Measurements from ENCODE around the gene BRD4.

Gene BRD4

DNA sequence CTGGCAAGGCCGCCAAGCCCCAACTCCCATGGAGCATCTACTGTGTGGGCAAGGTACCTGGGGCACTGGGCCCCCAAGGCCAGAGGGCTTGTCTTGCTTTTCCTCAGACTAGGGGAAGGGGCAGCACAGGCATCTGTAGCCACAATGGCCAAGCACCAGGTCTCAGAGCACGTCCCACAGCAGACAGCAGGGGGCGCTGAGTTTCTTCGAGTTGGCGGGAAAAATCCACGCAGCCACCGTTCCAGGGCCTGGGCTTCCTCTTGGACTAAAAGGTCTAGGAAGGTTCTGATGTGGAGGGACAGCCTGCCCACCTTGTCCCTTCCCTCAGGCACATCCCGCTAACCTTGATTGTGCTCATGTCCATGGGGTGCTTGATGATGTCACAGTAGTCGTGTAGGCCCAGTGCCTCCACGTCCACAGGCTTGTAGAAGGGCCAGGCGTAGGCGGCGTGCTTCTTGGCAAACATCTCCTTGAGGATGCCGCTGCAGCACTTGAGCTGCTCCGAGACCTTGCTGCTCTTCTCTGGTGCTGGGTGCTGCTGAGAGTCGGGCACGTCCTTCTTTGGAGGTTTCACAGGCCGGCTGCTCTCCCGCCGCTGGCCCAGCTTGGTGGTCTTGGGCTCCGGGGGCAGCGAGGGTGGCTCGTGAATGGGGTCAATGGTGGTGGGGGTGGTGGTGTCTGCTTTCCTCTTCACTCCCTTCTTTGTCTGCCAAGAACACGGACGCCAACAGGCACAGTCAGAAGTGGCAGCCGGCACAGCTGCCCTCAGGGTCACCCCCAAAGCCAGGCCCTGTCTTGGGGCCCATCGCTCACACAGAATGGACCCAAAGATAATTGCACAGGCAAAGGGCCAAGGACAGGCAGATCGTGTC is 68.0 kb downstream of the BRD4 start:
- DNase-seq = peak; percentile 44 to 86

DNA sequence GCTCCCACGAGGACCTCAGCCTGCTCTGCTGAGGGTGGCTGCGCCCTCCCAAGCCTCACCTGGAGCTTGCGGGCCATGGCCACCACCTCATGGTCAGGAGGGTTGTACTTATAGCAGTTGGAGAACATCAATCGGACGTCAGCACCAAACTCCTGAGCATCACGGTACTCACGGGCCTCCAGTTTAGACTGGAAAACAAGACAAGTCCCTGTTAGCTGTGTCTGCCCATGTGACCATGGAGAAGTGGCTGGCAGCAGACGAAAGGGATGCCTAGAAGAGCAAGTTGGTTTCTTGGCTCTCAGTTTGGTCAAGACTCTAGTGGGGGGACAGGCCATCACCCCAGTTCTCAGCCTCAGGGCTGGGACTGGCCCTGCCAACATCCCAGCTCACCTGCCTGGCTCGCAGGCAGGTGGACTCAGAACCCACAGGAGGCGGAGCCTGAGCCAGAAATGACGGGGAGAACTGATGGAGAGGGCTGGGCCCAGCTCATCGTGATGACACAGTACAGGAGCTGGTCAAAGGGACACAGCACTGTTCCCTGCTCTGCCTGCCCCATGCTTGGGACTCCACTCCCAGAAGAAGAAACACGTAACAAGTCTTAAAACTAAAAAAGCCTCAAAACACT is 68.9 kb downstream of the BRD4 start:
- DNase-seq = no peak

DNA sequence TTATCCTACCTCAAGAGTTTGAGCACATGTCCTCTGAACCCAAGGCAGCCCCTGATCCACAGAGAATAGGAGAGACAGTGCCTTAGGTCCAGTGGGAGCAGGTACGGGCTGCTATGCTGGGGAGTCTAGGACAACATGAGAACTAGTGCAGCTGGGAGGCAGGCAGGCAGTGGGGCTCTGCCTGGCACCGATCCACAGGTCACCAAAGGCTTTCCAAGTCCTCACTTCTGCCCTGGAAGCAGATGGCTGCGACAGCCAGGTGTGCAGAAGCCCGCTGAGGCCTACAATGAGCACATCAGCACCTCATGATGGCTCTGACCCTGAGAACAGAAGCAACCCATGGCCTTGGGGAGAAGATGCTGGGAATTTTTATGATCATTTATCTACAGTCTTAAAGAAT is 70.3 kb downstream of the BRD4 start:
- DNase-seq = no peak

DNA sequence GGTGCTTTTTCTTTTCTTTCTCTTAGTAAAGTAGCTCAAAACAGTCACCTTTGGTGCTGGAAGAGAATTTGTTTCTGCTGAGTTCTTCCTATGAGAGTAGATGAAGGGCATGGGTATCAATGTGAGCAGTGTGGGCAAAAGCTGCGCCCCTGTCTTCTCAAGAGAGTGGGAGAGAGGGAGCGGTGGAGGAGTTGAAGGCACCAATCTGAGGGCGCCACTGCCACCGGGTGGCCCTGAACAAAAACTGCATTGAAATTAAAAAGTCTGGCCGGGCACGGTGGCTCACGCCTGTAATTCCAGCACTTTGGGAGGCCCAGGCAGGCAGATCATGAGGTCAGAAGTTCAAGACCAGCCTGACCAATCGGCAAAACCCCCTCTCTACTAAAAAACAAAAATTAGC is 71.4 kb downstream of the BRD4 start:
- DNase-seq = no peak

DNA sequence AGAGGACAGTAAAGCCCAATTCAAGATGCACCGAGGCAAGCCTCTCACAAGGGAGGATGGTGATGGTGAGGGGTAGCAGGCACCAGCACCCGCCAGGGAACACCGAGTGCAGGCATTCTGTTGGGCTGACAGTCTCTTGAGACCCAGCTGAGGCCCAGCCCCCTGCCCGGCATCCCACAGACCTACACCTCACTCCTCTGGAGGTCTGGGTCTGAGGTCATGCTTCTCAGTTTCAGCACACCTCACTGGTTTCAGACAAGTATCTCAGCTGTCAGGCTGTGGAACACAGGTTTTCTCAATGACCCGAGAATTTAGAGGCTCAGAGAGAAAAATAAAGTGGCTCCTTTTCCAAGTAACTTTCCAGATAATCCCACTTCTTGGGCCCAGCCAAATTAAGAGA is 72.4 kb downstream of the BRD4 start:
- DNase-seq = no peak

DNA sequence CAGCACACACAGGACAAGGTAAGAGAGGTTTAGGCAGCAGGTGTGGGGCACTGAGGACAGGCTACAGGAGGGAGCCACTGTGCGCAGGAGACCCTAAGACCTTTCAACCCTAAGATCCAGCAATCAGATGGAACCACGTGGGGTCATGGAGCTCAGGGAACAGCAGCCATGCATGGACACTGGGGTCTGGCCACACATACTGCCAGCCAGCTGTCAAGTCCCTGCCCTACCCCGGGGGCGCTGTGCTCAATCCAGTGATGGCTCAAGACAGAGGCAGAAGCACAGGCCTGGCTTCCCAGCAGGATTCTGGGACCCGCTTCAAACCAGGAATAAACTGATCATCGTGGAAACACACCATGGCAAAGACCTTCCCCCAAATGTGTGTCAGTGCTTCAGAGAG is 74.6 kb downstream of the BRD4 start:
- no peak for DNase-seq

DNA sequence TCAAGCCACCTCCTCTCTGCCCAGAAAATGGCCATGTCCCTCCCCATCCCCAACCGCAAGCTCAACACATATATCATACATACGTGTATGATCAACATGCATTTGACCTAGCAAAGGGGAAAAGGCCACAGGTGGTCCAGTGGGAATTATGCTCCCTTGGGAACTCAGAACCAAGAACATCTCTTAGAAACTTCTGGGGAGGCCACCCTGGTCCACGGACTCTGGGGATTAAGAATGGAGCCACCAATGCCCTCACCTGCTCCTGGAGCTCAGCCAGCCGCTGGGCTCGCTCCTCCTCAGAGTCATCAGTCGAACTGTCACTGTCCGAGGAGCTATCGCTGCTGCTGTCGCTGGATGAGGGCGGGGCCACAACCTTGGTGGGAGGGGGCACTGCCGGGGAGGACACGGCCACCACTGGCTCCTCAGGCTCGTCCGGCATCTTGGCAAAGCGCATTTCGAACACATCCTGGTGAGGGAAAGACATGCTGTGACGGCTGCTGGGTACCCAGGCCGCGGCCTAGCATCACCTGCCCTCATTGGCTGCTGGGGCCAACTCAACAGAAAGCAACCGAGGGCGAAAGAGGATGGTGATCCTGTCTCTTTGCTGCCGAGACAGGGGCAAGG is 75.5 kb downstream of the BRD4 start:
- no peak for DNase-seq

DNA sequence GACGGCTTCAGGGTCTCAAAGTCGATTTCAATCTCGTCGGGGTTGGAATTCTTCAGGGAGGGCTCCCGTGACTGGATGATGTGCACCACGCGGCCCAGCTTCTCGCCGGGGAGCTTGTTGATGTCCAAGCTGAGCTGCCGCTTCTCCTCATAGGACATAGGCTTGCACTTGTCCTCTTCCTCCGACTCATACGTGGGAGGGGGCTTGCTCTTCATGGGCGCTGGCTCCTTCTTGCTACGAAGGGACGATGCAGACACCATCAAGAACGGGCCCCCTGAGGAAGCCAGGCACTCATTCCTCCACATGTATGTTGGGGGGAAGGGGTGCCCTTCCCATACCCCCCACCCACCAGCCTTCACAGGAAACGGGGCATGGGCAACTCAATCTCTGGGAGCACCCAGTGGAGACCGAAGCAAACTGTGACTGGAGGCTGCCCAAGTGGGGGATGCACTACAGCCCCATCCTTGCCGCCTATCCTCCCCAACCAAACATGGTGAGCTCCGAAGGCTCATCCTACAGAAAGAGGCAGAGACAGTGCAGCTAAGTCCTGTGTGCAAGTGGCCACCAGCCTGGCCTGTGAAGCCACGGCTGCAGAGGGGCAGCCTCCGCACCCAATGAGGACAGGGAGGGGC is 76.9 kb downstream of the BRD4 start:
- DNase-seq = no peak

DNA sequence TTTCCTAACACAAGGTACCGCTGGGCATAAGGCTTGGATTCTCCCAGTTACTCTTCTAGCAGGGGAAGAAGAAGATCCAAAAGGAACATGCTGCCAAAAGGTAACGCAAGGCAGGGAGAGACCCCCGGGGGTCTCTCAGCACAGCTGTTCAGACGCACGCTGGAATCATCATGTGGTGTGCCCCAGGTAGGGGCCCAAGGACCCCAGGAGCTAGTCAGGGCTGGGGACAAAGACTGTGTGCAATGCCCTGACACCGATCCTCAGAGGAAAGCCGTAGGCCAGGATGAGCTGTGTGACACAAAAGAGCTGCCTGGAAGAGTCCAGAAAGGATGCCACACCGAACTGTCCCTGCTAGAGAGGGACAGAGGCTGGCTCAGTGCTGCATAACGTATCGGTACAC is 77.8 kb downstream of the BRD4 start:
- DNase-seq = no peak

DNA sequence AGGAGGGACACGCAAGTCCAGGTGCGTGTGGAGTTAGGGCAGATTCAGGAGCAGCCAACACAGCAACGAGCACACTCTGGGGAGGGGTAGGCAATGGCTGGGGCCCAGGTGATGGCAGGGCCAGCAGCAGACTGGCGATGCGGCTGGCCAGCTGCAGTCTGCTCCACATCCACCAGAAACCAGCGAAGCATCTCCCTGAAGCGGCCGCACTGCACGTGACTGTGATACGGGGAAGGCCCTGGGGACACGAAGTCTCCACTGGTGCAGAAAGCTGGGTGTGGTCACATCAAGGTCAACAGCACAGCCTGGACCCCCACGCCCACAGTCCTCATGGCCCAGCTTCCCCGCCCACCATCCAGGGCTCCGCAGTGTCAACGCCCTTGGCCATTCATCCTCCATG is 78.8 kb downstream of the BRD4 start:
- DNase-seq = no peak

DNA sequence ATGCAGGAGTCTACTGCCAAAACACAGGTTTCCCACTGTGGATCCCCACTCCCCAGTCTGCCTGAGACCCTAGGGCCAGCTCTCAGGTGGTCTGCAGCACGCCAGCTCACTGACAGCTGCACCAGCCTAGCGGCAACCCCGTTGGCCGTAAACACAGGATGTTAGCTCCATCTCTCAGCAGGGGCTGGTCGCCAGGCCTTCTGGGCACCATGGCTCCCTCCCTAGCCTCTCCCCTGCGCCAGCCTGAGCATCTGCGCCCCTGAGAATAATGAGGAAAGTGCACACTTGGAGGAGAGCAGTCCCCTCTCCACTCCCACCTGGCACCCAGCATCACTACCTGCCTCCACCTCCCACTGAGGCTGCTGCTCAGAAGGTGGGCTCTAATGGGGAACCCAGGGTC is 79.3 kb downstream of the BRD4 start:
- no peak for DNase-seq

DNA sequence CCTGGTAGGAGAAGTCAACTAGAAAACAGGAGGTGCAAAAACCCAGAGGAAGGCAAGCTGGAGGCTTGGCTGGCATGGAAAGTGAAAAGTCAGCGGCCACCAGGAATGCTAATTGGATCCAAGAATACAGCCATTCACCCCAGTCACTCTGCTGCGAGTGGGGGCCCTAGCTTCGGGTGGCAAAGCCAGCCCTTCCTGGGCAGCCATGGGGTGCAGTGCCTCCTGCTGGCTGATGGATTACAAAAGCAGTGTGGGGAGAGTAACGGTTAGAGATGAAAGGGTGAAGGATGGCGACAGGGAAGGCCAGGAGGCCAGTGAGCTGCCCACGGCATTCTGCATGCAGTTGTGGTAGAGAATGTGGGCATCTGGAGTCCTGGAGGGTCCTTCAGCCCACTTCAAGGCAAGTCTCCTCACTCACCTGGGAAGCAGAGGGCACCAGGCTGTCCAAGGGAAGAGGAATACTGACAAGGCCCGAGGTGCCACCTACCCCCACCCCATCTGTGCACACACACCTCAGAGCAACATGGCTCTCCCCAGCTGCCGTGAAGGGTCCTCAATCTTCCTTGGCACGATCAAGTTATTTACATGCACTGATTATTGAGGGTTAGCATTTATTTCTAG is 79.8 kb downstream of the BRD4 start:
- DNase-seq = peak in 1 of 2 donors; percentile 31

DNA sequence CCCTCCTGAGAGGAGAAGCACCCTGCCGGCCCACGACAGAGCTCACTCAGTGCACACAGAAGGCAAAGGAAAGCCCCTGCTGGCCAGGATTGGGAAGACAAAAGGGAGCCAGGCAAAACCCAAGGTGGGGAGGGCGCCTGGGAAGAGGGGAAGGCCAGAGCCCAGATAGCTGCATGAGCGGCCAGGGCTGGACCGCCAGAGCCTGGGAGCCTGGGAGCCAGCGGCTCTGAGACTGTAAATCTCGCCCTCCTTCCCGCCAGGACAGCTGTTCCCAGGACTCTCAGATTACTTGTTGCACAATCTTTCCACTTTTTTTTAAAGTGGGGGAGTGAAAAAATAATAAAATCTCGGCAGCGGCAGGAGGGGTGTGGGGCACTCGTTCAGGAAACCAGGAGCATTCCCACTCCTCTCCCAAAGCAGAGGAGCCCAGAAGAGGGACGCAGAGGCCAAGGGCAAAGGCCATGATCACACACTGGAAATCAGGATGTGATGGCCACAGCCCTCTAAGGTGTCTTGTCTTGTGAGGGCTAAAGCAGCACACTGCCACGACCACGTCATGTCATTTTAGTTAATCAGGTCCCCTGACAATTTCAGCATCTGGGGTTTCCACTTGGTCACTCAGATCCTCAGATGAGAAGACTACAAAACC is 80.5 kb downstream of the BRD4 start:
- no peak for DNase-seq

DNA sequence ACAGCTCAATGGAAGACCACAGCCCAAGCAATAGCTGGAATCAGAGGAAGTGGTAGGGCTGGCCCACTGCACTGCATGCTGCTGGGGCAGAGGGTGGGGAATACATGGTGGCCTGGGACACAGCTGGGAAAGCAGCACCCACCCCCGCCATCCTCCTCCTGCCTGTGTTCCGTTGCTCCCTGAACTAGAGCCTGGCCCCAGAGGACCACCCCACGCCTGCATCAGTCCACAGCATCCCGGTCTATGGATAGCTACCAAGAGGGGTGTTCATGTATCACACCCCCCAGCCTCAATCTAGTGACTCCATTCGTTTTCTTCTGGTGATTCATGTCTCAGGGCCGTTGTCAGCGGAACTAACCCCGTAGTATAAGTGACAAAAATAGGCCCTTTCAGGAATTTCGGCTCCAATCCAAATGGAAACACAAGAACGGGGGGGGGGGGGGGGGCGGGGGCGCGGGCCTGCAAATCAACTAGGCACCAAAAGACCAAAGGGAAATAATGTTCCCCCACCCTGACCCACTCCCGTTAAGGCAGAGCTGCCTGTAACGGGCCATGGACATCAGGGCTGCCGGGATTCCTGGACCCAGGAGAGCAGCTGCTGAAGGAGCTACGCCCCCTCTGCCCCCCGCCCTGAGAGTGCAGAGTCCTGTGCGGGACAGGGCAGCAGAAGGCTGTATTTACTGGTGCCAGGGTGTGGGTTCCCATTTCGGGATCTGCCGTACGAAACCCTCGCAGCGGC is 81.2 kb downstream of the BRD4 start:
- DNase-seq = no peak

DNA sequence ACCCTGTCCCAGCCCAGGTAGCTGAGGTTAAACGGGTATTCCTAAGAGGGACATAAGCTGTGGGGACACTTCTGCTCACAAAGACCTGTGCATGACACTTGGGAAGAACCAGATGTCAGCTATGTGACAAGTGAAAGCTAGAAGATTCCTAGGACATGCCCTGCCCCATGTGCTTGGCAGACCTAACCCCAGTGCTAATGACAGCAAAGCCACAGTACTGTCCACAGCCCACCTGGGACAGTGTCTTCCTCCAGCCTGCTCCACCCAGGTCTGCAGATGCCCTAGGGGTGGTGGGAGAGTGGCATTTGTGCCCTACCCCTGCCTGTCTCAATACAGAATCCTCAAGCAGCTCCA is 81.7 kb downstream of the BRD4 start:
- no peak for DNase-seq

DNA sequence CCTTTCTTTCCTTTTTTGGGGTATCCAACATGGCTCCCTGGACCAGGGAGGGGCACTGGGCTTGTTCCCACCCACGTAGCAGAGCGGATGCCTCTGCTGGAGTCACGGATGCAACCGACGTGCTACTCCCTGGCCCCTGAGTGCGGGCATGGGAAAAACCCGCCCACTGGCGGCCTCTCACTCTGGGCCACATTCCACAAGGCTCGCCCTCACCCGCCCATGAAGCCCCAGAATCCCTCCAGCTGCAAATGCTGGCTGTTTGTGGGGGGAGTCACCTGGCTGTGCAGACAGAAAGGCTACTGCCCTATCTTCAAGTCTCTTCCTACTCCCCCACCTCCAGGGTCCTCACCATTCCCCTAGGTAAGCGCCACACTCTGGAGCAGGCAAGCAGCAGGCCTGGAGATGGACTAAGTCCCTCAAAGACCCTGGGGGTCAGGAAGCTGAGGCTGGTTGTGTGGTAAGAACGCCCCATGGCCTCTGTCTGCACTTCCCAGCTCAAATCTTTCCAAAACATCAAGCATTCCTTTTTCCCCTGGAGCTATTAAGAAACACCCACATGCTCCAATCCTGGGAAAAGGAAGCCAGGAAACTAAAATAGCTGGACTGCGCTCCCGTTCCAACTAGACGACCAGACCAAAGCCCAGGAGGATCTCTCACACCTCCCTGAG is 82.2 kb downstream of the BRD4 start:
- no peak for DNase-seq

DNA sequence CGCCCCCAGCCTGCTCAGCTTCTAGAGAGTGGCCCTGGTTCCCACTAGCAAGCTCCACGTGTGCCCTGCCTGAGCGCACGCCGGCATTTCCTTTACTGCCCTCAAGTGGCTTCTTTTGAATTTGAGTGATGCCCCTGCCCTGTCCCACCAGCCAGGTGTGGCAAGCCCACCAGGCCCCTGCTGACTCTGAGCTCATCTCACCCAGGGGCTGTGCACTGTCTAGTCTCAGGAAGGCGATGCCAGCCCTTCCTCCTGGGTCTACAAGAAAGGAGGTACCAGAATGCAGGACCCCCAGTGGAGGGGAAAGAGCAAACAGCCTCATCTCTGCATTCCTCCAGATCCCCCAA is 82.8 kb downstream of the BRD4 start:
- no peak for DNase-seq

DNA sequence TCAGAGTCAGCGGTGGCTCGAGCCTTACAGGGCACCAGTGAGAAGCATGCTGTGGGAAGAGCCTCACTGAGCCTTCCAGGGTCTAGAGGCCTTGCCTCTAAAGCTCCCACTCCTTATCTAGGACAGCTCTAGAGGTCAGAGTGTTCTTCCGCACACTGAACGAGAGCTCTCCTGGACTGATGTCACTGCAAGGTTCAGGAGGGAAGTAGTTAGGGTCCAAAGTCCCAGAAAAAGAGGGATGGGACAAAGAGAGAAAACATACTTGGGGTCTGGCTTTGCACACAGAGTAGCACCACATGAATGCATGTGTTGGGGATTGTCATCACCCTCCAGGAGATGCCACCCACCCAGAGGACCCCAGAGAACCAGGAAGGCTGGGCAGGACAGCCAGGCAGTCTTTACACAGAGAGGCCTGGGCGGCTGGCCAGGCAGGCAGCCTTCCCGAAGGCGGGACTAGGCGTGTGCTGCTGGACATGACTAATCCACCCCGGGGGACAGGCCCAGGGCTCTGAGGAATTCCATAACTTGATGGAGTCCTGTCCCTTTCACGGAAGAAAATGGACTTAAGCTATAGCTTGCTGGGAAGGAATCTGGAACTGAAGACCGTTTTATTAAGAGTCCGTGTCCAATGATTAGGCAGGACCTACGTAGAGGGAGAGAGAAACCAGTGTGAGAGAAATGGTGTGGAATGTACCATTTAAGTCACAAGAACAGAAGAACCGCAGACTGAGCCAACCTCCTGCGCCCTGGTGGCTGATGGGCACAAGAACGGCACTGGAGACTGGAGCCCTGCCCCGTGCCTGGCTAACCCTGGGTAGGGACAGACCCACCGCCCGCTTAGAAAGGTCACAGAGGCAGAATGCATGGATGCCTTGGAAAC is 83.5 kb downstream of the BRD4 start:
- no peak for DNase-seq

DNA sequence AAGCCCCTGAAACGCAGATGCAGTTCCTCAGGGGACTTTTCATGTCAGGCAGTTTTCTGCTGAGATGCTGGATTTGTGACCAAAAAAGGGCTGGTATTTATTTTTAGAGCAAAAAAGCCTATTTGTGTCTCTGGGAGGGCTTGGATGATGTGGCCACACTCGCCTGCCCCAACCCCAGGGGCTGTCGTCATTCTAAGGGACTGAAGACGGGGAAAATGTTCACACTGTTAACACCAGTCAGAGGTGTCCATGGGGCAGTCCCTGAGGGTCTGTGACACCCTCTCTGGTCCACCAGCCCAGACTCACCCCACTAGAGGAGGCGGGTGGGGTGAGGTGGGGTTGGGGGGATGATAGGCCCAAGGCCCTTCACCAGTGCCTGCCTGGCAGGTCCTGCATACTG is 84.2 kb downstream of the BRD4 start:
- no peak for DNase-seq

Data from inflammatory macrophage treated with lipopolysaccharide for 1 hour (primary cell).